ENCODE measurements around the gene PARN. TPM values are rescaled to one million over a fixed set of nuclear protein-coding genes. Genes with fewer than 3 reads are reported as not detected.
A peak's percentile ranks its signal among the peaks of the same experiment; 100 is the strongest.
"Not testable (repeated sequence)": the region's sequence is repeated elsewhere in the genome, so short reads cannot be mapped to it uniquely, and the experiment has no call there.

PARN gene
- total and polyA plus RNA-seq, 9 of the 15 experiments (the other 6 are each of a cell fraction or from before 2014, with no cell fraction given): 9.6 to 51.3 (median 40.4) TPM

DNA sequence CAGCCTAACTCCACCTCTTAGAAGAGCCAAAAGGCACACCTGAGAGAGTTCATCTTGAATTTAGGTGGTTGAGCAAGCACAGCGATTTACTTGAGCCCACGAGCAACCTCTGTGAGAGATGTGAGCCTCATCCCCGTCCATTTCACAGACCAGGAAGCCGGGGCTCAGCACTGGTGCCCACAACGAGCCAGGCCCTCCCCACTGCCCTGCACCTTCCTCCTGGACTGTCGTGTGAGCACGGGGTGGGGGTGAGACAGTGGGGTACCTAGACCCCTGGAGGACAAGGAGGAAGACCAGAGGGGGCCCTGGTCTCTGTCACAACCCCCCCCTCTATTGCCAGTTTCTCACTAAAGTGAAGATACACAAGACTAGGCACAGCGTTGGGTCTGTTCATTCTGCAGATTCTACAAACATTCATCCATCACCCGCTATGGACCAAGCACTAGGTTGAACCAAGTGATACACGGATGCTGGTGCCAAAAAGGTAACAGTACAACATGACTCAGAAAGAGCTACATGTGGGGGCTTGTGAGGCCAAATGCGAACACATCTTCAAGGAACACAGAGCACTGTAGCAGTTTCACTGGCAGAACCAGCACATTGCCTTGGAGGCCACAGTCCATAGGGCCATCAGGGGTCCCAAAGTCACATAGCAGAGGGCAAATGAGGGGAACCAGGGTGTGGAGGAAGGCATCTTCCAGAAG, 231.9 kb downstream of the PARN start (continued):
- TF ChIP-seq, protein P1, sequence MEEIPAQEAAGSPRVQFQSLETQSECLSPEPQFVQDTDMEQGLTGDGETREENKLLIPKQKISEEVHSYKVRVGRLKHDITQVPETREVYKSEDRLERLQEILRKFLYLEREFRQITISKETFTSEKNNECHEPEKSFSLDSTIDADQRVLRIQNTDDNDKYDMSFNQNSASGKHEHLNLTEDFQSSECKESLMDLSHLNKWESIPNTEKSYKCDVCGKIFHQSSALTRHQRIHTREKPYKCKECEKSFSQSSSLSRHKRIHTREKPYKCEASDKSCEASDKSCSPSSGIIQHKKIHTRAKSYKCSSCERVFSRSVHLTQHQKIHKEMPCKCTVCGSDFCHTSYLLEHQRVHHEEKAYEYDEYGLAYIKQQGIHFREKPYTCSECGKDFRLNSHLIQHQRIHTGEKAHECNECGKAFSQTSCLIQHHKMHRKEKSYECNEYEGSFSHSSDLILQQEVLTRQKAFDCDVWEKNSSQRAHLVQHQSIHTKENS (CRISPR knock-in tag; IDR thresholded peaks at IDR 0.05): no peak
- TF ChIP-seq PRMT5 (CRISPR knock-in tag; IDR thresholded peaks at IDR 0.05) (no peak), ZBTB7A (IDR thresholded peaks at IDR 0.05; ENCODE audit: borderline replicate concordance, control insufficient read depth, low read depth, low read length) (no peak), NEUROD1 (IDR thresholded peaks at IDR 0.05; ENCODE audit: borderline replicate concordance, low read depth, low read length, partially characterized antibody) (no peak)
- TF ChIP-seq, protein P2, sequence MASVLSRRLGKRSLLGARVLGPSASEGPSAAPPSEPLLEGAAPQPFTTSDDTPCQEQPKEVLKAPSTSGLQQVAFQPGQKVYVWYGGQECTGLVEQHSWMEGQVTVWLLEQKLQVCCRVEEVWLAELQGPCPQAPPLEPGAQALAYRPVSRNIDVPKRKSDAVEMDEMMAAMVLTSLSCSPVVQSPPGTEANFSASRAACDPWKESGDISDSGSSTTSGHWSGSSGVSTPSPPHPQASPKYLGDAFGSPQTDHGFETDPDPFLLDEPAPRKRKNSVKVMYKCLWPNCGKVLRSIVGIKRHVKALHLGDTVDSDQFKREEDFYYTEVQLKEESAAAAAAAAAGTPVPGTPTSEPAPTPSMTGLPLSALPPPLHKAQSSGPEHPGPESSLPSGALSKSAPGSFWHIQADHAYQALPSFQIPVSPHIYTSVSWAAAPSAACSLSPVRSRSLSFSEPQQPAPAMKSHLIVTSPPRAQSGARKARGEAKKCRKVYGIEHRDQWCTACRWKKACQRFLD (CRISPR knock-in tag; IDR thresholded peaks at IDR 0.05): no peak

DNA sequence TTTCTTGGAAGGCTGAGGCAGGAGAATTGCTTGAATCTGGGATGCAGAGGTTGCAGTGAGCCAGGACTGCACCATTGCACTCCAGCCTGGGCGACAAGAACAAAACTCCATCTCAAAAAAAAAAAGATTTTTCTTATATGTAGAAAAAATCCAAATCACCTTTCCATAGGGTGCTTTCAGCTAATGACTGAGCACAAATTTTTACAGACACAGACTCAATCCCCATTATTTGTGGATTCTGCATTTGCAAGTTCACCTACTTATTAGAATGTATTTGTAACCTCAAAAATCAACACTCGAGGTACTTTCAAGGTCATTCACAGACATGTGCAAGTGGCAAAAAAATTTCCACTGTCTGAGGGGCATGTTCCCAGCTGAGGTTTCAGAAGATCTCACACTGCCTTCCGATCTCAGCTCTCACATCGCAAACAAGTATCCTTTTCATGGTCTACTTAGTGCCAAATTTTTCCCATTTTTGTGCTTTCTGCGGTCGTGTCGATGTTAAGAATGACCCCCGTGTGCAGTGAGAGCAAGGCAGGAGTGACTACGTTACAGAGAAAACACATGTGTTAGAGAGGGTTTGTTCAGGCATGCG, 234.3 kb downstream of the PARN start:
- H2AFZ ChIP-seq (ENCODE audit: low read depth, low read length); POLR2A ChIA-PET; CTCF ChIA-PET (ENCODE audit: low intra/inter-chr PET ratio): not testable (repeated sequence)

More for the DNA sequence above, 234.3 kb downstream of the PARN start:
- BruUV-seq (replicated peaks); H3K27me3 ChIP-seq (ENCODE audit: control insufficient read depth in 2 of 2, insufficient read depth in 2 of 2, low read length in 2 of 2); ATAC-seq; intact Hi-C loops (cut with micrococcal nuclease); in situ Hi-C loops (cut with MboI); H3K27ac ChIP-seq (ENCODE audit: extremely low read depth, low read depth, low read length); H3K4me2 ChIP-seq (ENCODE audit: insufficient read depth, low read length); H3K4me3 ChIP-seq; H3K9me1 ChIP-seq (ENCODE audit: control insufficient read depth, insufficient read depth, low read length); FAIRE-seq; H4K20me1 ChIP-seq (replicated peaks; ENCODE audit: control insufficient read depth, insufficient read depth, low read length); H3K36me3 ChIP-seq (ENCODE audit: control insufficient read depth, insufficient read depth, low read length); H3K4me1 ChIP-seq (replicated peaks in 1 of 2; ENCODE audit: control insufficient read depth in 2 of 2, insufficient read depth in 2 of 2, low read length in 2 of 2); H3K9me3 ChIP-seq (replicated peaks; ENCODE audit: control insufficient read depth, insufficient read depth, low read depth, low read length); DNase-seq (ENCODE audit: extremely low read depth in 1 of 4, low spot score in 3 of 4); H3K79me2 ChIP-seq (ENCODE audit: control insufficient read depth, insufficient read depth, low read length); H3K9ac ChIP-seq (ENCODE audit: insufficient read depth in 1 of 2, low read depth in 2 of 2, low read length in 2 of 2): not testable (repeated sequence)
- 35% methylated on average over 9 of the region's 10 CpGs for WGBS (ENCODE audit: insufficient coverage, low coverage, missing lambda C conversion rate)
- TF ChIP-seq, protein P3, sequence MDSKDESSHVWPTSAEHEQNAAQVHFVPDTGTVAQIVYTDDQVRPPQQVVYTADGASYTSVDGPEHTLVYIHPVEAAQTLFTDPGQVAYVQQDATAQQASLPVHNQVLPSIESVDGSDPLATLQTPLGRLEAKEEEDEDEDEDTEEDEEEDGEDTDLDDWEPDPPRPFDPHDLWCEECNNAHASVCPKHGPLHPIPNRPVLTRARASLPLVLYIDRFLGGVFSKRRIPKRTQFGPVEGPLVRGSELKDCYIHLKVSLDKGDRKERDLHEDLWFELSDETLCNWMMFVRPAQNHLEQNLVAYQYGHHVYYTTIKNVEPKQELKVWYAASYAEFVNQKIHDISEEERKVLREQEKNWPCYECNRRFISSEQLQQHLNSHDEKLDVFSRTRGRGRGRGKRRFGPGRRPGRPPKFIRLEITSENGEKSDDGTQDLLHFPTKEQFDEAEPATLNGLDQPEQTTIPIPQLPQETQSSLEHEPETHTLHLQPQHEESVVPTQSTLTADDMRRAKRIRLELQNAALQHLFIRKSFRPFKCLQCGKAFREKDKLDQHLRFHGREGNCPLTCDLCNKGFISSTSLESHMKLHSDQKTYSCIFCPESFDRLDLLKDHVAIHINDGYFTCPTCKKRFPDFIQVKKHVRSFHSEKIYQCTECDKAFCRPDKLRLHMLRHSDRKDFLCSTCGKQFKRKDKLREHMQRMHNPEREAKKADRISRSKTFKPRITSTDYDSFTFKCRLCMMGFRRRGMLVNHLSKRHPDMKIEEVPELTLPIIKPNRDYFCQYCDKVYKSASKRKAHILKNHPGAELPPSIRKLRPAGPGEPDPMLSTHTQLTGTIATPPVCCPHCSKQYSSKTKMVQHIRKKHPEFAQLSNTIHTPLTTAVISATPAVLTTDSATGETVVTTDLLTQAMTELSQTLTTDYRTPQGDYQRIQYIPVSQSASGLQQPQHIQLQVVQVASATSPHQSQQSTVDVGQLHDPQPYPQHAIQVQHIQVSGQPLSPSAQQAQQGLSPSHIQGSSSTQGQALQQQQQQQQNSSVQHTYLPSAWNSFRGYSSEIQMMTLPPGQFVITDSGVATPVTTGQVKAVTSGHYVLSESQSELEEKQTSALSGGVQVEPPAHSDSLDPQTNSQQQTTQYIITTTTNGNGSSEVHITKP (IDR thresholded peaks at IDR 0.05; ENCODE audit: partially characterized antibody): peak; percentile 17

Measured in K562 (cell line).